Left lung (tissue), 10 donors: Measurements from ENCODE around the gene PLBD2. TPM values are rescaled to one million over a fixed set of nuclear protein-coding genes. Genes with fewer than 3 reads are reported as not detected.

Experiments
- ATAC-seq: fragments of 200-7000 bp; cut with Tn5 transposase; one replicate; pipeline ENCODE4 v1.9.1; 2020; ENCODE audit warnings: moderate library complexity
- DNase-seq, 4 donors: peaks; one replicate each; pipeline ENCODE4 v3.0.0-alpha.2; 2013 to 2020
- H3K27ac ChIP-seq, 2 donors: fragments of 200-600 bp; sonication (generic) in 1 of 2; one replicate each; pipeline versions ENCODE4 v1.5.0 to v1.8.0; 2020 to 2021
- H3K27me3 ChIP-seq, 2 donors: fragments of 200-600 bp; sonication (generic) in 1 of 2; one replicate each; pipeline versions ENCODE4 v1.5.0 to v1.8.0; 2020 to 2021
- H3K36me3 ChIP-seq, 2 donors: fragments of 200-600 bp; sonication (generic) in 1 of 2; one replicate each; pipeline versions ENCODE4 v1.5.0 to v1.8.0; 2020 to 2021
- H3K4me1 ChIP-seq, 2 donors: fragments of 200-600 bp; one replicate each; pipeline ENCODE4 v1.8.0; 2021
- H3K4me3 ChIP-seq, 2 donors: fragments of 200-600 bp; sonication (generic) in 1 of 2; one replicate each; pipeline versions ENCODE4 v1.5.0 to v1.8.0; 2020 to 2021; ENCODE audit warnings: mild to moderate bottlenecking in 1 of 2
- H3K9me3 ChIP-seq, 2 donors: fragments of 200-600 bp; sonication (generic) in 1 of 2; one replicate each; pipeline versions ENCODE4 v1.5.0 to v1.8.0; 2020 to 2021
- CTCF ChIP-seq, 2 donors: fragments of 200-600 bp; sonication (generic) in 1 of 2; IDR thresholded peaks; one replicate each; pipeline versions ENCODE4 v1.5.0 to v1.8.0; 2021; ENCODE audit warnings: antibody characterized with exemption in 2 of 2
- intact Hi-C, 2 donors: fragments of 100-400 bp; cut with DNase I; formaldehyde crosslinking; loops; one replicate each; pipeline versions ENCODE4 v1.11.2 to v1.14.2; 2022
- polyA plus RNA-seq, 6 donors: library from polyadenylated mRNA; unstranded; fragments of 120-200 nt; gene quantifications; one replicate each; pipeline ENCODE4 v1.2.1, GENCODE V29; 2013; ENCODE audit not compliant: insufficient read length in 6 of 6
- total RNA-seq, 2 donors: library from RNA; stranded (reverse); fragmentation: NEBNext Ultra II Directional; extraction: Animal tissue kit (Norgen Biotek cat#: 25700); gene quantifications; one replicate each; pipeline ENCODE4 v1.2.1, GENCODE V29; 2021
- donor health status: DM: no; HTN: yes; CAD: no.
- donor health status: DM: no; HTN: no; CAD: no.

The PLBD2 gene
- total and polyA plus RNA-seq, 8 donors: 17.7 to 75.0 (median 20.7) TPM

- H3K27me3 ChIP-seq: peaks cover 0 to 6% of the 10 kb centered on the region in 2 donors
- TF ChIP-seq CTCF (IDR thresholded peaks at IDR 0.05): no peak
- no peak overlapping the region for H3K4me3 ChIP-seq
- ATAC-seq: no peak
- no peak overlapping the region for H3K27ac ChIP-seq
- no peaks in the 10 kb centered on the region for H3K9me3 ChIP-seq
- no peak for DNase-seq
- intact Hi-C loops: no loop called here
- no peaks in the 10 kb centered on the region for H3K36me3 ChIP-seq
- H3K4me1 ChIP-seq: no peaks in the 10 kb centered on the region
Measured at GRCh38 chr12:113345318-113345717, 13.1 kb upstream of the PLBD2 start.

- no peak for TF ChIP-seq CTCF (IDR thresholded peaks at IDR 0.05)
Measured at GRCh38 chr12:113346353-113346752, 12.0 kb upstream of the PLBD2 start.

GRCh38 chr12:113347107-113347506 is 11.3 kb upstream of the PLBD2 start:
- no peak overlapping the region for H3K4me3 ChIP-seq
- no peaks in the 10 kb centered on the region for H3K9me3 ChIP-seq
- no peak for ATAC-seq
- H3K36me3 ChIP-seq: no peaks in the 10 kb centered on the region
- intact Hi-C loops: no loop called here
- H3K27me3 ChIP-seq: peaks cover 0 to 6% of the 10 kb centered on the region in 2 donors
- H3K27ac ChIP-seq: no peak overlapping the region
- DNase-seq: no peak
- TF ChIP-seq CTCF (IDR thresholded peaks at IDR 0.05): no peak
- no peaks in the 10 kb centered on the region for H3K4me1 ChIP-seq

More at GRCh38 chr12:113346353-113346752, 12.0 kb upstream of the PLBD2 start:
- Histone ChIP-seq H3K4me1 (no peaks in the 10 kb centered on the region), H3K27me3 (peaks cover 0 to 6% of the 10 kb centered on the region in 2 donors), H3K36me3 (no peaks in the 10 kb centered on the region), H3K4me3 (no peak overlapping the region), H3K9me3 (no peaks in the 10 kb centered on the region), H3K27ac (no peak overlapping the region)
- peak; percentile 17 for ATAC-seq
- no peak for DNase-seq
- intact Hi-C loops: no loop called here

- H3K4me3 ChIP-seq: no peak overlapping the region
- H3K4me1 ChIP-seq: no peaks in the 10 kb centered on the region
- no peak for TF ChIP-seq CTCF (IDR thresholded peaks at IDR 0.05)
- H3K36me3 ChIP-seq: no peaks in the 10 kb centered on the region
- DNase-seq (no peak), ATAC-seq (no peak)
- no peaks in the 10 kb centered on the region for H3K9me3 ChIP-seq
- H3K27me3 ChIP-seq: peaks cover 0 to 6% of the 10 kb centered on the region in 2 donors
- intact Hi-C loops: no loop called here
- no peak overlapping the region for H3K27ac ChIP-seq
Measured at GRCh38 chr12:113347892-113348291, 10.5 kb upstream of the PLBD2 start.

- no peak for TF ChIP-seq CTCF (IDR thresholded peaks at IDR 0.05)
- ATAC-seq (no peak), DNase-seq (no peak)
- Histone ChIP-seq H3K9me3 (no peaks in the 10 kb centered on the region), H3K27me3 (peaks cover 0 to 6% of the 10 kb centered on the region in 2 donors), H3K36me3 (no peaks in the 10 kb centered on the region), H3K4me1 (no peaks in the 10 kb centered on the region), H3K27ac (no peak overlapping the region), H3K4me3 (no peak overlapping the region)
- intact Hi-C loops: no loop called here
Measured at GRCh38 chr12:113348849-113349536, 9.4 kb upstream of the PLBD2 start.
